GM10266 (cell line): ENCODE measurements around the gene UNK.
A peak's percentile ranks its signal among the peaks of the same experiment; 100 is the strongest.
"Not testable (repeated sequence)": the region's sequence is repeated elsewhere in the genome, so short reads cannot be mapped to it uniquely, and the experiment has no call there.

Experiments
- DNase-seq: peaks from one replicate; pipeline ENCODE4 v3.0.0; 2012; ENCODE audit errors: extremely low spot score
- TF ChIP-seq, protein P1 (sequence below): IDR thresholded peaks from 2 replicates; pipeline ENCODE4 v1.5.1; 2012; ENCODE audit warnings: mild to moderate bottlenecking, low read depth; ENCODE audit not compliant: control insufficient read depth, insufficient read depth; ENCODE audit errors: missing control alignments

Gene UNK

DNA sequence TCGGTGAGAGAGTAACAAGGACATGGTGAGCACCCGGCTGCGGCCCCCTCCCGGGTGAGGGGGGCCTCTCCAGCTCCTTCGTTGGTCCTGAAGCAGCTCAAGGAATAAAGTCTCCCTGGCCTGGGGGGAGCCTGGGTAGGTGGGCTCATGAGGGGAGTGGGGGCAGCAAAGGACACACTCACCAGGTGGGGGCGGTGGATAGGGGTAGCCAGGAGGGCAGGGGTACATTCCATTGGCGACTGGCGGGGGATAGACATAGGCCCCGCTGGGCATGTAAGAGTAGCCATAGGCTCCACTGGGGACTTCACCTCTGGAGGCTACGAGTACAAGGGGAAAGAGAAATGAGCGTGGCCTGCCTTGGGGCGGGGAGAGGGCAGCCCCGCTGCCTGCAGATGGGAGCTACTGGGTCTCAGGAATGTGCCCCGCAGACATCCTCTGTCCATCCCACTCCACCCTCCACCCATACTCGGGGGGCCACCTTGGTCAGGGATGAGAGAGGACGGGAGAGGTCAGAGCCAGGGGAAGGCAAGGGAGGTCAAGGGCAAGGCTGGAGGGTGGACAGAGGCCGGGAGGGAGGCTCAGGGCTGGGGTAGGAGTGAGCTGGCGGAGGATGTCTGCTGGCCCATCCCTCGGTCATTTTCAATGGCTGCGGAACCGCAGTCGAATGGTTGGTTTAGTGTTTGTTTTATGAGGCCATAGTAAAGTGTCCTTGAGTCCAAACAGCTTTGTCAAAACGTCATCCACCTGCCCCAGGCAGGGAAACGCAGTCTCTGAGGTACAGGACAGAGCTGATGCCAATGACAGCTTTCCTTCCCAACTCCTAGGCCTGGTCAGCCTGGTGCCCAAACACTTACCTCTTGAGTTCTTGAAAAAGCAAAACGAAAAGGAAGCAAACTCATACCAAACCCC is 63.3 kb downstream of the UNK start:
- DNase-seq, result no peak
- TF ChIP-seq, protein P1, sequence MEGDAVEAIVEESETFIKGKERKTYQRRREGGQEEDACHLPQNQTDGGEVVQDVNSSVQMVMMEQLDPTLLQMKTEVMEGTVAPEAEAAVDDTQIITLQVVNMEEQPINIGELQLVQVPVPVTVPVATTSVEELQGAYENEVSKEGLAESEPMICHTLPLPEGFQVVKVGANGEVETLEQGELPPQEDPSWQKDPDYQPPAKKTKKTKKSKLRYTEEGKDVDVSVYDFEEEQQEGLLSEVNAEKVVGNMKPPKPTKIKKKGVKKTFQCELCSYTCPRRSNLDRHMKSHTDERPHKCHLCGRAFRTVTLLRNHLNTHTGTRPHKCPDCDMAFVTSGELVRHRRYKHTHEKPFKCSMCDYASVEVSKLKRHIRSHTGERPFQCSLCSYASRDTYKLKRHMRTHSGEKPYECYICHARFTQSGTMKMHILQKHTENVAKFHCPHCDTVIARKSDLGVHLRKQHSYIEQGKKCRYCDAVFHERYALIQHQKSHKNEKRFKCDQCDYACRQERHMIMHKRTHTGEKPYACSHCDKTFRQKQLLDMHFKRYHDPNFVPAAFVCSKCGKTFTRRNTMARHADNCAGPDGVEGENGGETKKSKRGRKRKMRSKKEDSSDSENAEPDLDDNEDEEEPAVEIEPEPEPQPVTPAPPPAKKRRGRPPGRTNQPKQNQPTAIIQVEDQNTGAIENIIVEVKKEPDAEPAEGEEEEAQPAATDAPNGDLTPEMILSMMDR, result no peak

DNA sequence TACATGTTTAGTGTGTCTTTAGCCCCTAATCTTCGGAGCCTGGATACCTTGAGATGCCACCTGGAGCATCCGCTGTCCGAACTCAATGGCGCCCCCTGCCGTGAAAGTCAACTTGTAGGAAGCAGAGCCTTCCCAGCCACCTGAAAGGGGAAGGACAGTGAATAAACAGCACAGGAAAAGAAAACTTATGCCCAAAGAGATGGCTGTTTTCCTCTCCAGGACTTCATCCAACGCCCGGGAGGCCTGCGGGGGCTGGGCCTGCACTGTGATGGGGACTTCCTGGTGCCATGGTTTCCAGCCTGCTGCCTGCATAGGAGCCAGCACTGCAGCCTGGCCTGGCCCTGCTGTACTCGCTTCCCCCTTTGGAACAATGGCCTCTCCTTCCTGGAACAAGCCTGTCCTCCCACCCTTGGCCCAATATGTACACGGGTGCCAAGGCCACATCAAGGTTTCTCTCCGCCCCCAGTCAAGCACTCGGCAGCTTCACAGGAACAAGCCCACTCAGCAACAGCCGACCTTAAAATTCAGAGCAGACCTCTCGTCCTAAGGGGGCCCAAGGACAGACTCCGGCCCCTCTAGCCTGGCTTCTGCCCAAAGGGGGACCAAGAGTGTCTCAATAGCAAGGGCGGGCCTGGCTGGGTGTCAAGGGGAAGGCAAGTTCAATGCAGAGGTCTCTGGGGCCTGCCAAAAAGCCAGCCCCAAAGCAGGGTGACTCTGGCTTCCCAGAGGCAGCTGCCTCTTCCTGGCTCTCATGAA is 64.1 kb downstream of the UNK start:
- peak; percentile 49 for DNase-seq

DNA sequence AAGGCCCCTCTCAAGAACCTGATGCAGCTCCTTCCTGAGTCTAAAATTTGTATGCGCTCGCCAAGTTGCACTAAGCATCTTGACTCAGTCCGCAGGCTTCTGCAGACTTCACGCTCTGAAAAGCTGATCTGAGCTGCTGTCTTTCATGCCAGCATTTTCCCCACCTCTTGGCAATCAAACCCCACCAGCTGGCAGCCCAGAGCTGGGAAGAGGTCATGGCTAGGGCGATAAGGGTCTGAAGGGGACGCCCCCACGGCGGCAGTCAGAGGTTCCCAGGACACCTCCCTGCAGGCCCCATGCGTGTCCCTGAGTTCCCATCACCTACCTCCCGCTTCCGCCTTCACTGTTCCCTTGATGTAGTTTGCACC is 64.7 kb downstream of the UNK start:
- DNase-seq, result no peak
- TF ChIP-seq, protein P1, result no peak

More for the DNA sequence above, 64.1 kb downstream of the UNK start:
- TF ChIP-seq, protein P1, result peak; percentile 78

DNA sequence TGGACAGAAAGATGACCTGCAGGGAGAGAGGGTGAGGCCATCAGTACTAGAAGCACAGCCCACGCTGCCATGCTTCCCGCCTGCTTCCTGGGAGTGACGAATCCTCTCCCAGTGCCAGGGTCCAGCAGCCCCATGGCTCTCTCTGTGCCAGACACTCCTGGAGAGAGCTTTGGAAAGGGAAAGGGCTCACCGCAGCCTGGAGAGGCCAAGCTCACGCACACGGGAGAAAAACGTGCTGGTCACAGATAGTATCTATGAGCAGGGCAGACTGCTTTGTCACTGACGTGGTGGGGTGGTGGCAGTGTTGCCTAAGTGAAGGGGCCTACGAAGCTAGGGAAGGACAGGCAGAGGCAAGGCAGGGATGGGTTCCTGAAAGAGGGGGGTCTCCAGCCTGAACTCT is 65.1 kb downstream of the UNK start:
- no peak for DNase-seq
- TF ChIP-seq, protein P1, result no peak

DNA sequence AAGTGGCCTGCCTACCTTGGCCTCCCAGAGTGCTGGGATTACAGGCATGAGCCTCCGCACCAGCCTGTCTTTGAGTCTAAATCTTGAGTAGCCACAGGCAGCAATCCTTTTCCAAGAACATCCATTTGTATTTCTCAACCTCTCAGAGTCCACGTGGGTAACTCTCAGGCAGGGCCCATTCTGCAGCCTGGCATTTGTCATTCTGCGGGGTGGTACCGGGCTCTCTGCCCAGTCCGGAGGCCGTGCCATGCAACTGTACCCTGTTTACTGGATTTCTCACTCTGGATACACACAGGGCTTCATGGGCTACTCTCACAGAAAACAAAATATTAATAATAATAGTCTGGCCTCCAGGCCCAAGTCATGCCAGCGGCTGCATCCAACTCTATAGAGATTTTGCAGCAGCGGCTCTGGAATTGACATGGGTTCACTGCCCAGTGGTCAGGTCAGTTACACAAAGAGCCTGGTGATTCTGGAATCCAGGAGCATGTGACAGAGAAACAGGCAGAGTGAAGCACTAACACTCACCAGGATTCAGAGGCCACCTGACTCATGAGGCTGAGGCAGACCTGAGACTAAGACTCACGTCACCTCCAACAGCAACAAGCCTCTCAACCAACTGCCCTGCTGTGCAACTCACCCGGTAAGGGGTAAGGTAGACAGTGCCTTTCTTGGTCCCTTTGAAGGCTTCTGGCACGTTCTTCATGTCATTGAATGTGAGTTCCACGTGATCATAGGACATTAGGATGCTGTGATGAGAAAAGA is 66.5 kb downstream of the UNK start:
- no peak for DNase-seq

DNA sequence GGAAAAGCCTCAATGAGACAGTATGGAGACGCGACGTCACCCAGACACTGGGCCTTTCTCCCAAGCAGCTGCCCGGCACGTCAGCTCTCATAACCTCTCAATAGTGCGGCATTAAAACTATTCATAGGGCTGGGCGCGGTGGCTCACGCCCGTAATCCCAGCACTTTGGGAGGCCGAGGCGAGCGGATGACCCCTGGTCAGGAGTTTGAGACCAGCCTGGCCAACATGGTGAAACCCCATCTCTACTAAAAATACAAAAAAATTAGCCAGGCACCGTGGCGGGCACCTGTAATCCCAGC is 67.0 kb downstream of the UNK start:
- DNase-seq, result not testable (repeated sequence)

More for the DNA sequence above, 66.5 kb downstream of the UNK start:
- TF ChIP-seq, protein P1, result no peak

DNA sequence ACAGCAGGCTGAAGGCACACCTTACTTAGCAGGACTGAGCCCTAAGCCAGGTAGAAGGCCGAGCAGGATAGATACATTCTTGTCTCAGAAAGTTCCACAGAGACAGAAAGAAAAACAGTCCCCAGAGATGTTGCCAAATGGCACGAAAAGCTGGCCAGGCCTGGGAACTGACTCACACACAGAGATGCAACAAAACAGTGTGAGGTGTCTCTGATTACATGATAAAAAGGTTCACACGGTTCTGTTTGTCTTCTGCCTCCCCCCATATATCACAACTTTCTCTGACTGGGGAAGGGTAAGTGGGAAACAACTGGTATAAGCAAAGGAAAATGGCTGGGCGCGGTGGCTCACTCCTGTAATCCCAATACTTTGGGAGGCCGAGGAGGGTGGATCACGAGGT is 68.8 kb downstream of the UNK start:
- DNase-seq, result no peak
- TF ChIP-seq, protein P1, result no peak
